HepG2 (cell line): ENCODE results near the gene STX5. TPM values are rescaled to one million over a fixed set of nuclear protein-coding genes. Genes with fewer than 3 reads are reported as not detected.

Experiments
- ATF7-NPFF ChIP-seq: sonication (generic); formaldehyde crosslinking; IDR thresholded peaks from 2 replicates; pipeline ENCODE4 v1.8.1; 2023; ENCODE audit warnings: mild to moderate bottlenecking, low read depth, missing genetic modification reagents, moderate library complexity
- BRF2 ChIP-seq: sonication (generic); formaldehyde crosslinking; IDR thresholded peaks from 2 replicates; pipeline ENCODE4 v1.8.1; 2022; ENCODE audit warnings: mild to moderate bottlenecking, missing genetic modification reagents
- CCDC6 ChIP-seq: sonication (generic); formaldehyde crosslinking; IDR thresholded peaks from 2 replicates; pipeline ENCODE4 v1.8.1; 2022; ENCODE audit warnings: mild to moderate bottlenecking, missing genetic modification reagents, moderate library complexity
- CREBL2 ChIP-seq: sonication (generic); formaldehyde crosslinking; IDR thresholded peaks from 2 replicates; pipeline ENCODE4 v1.8.1; 2023; ENCODE audit warnings: missing genetic modification reagents, mild to moderate bottlenecking, borderline replicate concordance
- CREM ChIP-seq, 2 experiments: sonication (generic) in 1 of 2; formaldehyde crosslinking in 1 of 2; IDR thresholded peaks; 2 replicates each; pipeline versions ENCODE4 v1.4.0 to v1.6.1; 2016 to 2020; ENCODE audit warnings: antibody characterized with exemption in 1 of 2, mild to moderate bottlenecking in 1 of 2, missing genetic modification reagents in 1 of 2
- FOXC1 ChIP-seq: sonication (generic); formaldehyde crosslinking; IDR thresholded peaks from 2 replicates; pipeline ENCODE4 v1.8.0; 2022; ENCODE audit warnings: mild to moderate bottlenecking, missing genetic modification reagents, borderline replicate concordance
- FOXM1 ChIP-seq: sonication (generic); formaldehyde crosslinking; IDR thresholded peaks from 2 replicates; pipeline ENCODE4 v1.5.0; 2020; ENCODE audit warnings: missing genetic modification reagents
- FOXP4 ChIP-seq: sonication (generic); formaldehyde crosslinking; IDR thresholded peaks from 2 replicates; pipeline ENCODE4 v1.4.0; 2020; ENCODE audit warnings: missing genetic modification reagents
- KLF9 ChIP-seq: IDR thresholded peaks from 2 replicates; pipeline ENCODE4 v1.6.1; 2016; ENCODE audit warnings: low read depth
- KMT2A ChIP-seq: sonication (generic); formaldehyde crosslinking; IDR thresholded peaks from 2 replicates; pipeline ENCODE4 v1.4.0; 2020; ENCODE audit warnings: missing genetic modification reagents
- KMT2B ChIP-seq: IDR thresholded peaks from 2 replicates; pipeline ENCODE4 v1.6.1; 2016; ENCODE audit warnings: missing genetic modification reagents, missing compliant biosample characterization
- MED8 ChIP-seq: sonication (generic); formaldehyde crosslinking; IDR thresholded peaks from 2 replicates; pipeline ENCODE4 v1.8.1; 2023; ENCODE audit warnings: mild to moderate bottlenecking, missing genetic modification reagents; ENCODE audit not compliant: insufficient replicate concordance
- NFATC3 ChIP-seq: sonication (generic); formaldehyde crosslinking; IDR thresholded peaks from 2 replicates; pipeline ENCODE4 v1.5.1; 2020; ENCODE audit warnings: mild to moderate bottlenecking, missing genetic modification reagents
- NR2F1 ChIP-seq, 2 experiments: fragments of 450-650 bp in 1 of 2; formaldehyde crosslinking in 1 of 2; IDR thresholded peaks; 2 replicates each; pipeline versions ENCODE4 v1.5.0 to v1.6.1; 2016 to 2020; ENCODE audit warnings: mild to moderate bottlenecking in 1 of 2, missing compliant biosample characterization in 1 of 2, missing genetic modification reagents in 1 of 2, moderate library complexity in 1 of 2
- POLR2A ChIP-seq, 2 experiments: IDR thresholded peaks; 2 replicates each; pipeline ENCODE4 v1.6.1; 2011; ENCODE audit warnings: low read depth in 2 of 2, low read length in 2 of 2, mild to moderate bottlenecking in 1 of 2, moderate library complexity in 1 of 2; ENCODE audit not compliant: insufficient read depth in 1 of 2
- POLR2G ChIP-seq: fragments of 200-400 bp; formaldehyde crosslinking; IDR thresholded peaks from 2 replicates; pipeline ENCODE4 v1.6.1; 2018; ENCODE audit warnings: mild to moderate bottlenecking, low read depth, low read length, moderate library complexity
- SOX13 ChIP-seq, 3 experiments: fragments of 450-650 bp in 1 of 3; sonication (generic) in 1 of 3; formaldehyde crosslinking in 1 of 3; IDR thresholded peaks in 2 of 3; conservative IDR thresholded peaks in 1 of 3; 2 replicates each; pipeline versions ENCODE4 v1.5.0 to v1.6.1; 2016 to 2020; ENCODE audit warnings: antibody characterized with exemption in 1 of 3, mild to moderate bottlenecking in 1 of 3, missing compliant biosample characterization in 1 of 3, missing genetic modification reagents in 1 of 3, moderate library complexity in 1 of 3
- TAF15 ChIP-seq: fragments of 200-400 bp; formaldehyde crosslinking; IDR thresholded peaks from one replicate; pipeline ENCODE4 v1.6.1; 2018; ENCODE audit warnings: mild to moderate bottlenecking, low read depth, low read length; ENCODE audit not compliant: poor library complexity, severe bottlenecking
- THAP11 ChIP-seq: IDR thresholded peaks from 2 replicates; pipeline ENCODE4 v1.6.1; 2016; ENCODE audit warnings: missing biosample characterization, missing genetic modification reagents
- ZBTB3 ChIP-seq: sonication (generic); formaldehyde crosslinking; IDR thresholded peaks from 2 replicates; pipeline ENCODE4 v1.4.0; 2020; ENCODE audit warnings: low read depth, mild to moderate bottlenecking, moderate library complexity, missing genetic modification reagents, borderline replicate concordance
- ZC3H4 ChIP-seq: sonication (generic); formaldehyde crosslinking; IDR thresholded peaks from 2 replicates; pipeline ENCODE4 v1.4.0; 2020; ENCODE audit warnings: missing genetic modification reagents, borderline replicate concordance
- ZKSCAN8 ChIP-seq: IDR thresholded peaks from 2 replicates; pipeline ENCODE4 v1.6.1; 2016; ENCODE audit warnings: borderline replicate concordance, missing genetic modification reagents, missing compliant biosample characterization
- ZNF180 ChIP-seq: sonication (generic); formaldehyde crosslinking; IDR thresholded peaks from 2 replicates; pipeline ENCODE4 v1.4.0; 2020; ENCODE audit warnings: low read depth, missing genetic modification reagents, borderline replicate concordance
- ZNF557 ChIP-seq: sonication (generic); formaldehyde crosslinking; IDR thresholded peaks from 2 replicates; pipeline ENCODE4 v1.4.0; 2020; ENCODE audit warnings: missing genetic modification reagents
- ZNF563 ChIP-seq: sonication (generic); formaldehyde crosslinking; IDR thresholded peaks from 2 replicates; pipeline ENCODE4 v1.8.0; 2022; ENCODE audit warnings: mild to moderate bottlenecking, moderate library complexity, missing genetic modification reagents
- ZNF615 ChIP-seq: sonication (generic); formaldehyde crosslinking; IDR thresholded peaks from 2 replicates; pipeline ENCODE4 v1.5.0; 2020; ENCODE audit warnings: mild to moderate bottlenecking, missing genetic modification reagents, borderline replicate concordance
- polyA plus RNA-seq, 8 experiments: library from polyadenylated mRNA; depleted of rRNA in 3 of 8; stranded (reverse) in 7 of 8; unstranded in 1 of 8; fragments of >200 nt; fragmentation: Illumina TruSeq in 4 of 8; extraction: Trizol in 4 of 8; gene quantifications; 2 replicates each; pipeline versions ENCODE4 v1.2.1 to v1.2.3, GENCODE V29; 2011 to 2016; ENCODE audit warnings: low read depth in 4 of 8, missing spikeins in 1 of 8, mixed read lengths in 1 of 8; ENCODE audit not compliant: insufficient read depth in 1 of 8
- total RNA-seq, 5 experiments: library from RNA; depleted of rRNA; stranded (reverse); fragments of >200 nt; fragmentation: Illumina TruSeq; extraction: Trizol; gene quantifications; 2 replicates each; pipeline ENCODE4 v1.2.3, GENCODE V29; 2016; ENCODE audit warnings: low read depth in 1 of 5

The STX5 gene
- total and polyA plus RNA-seq, 2 of the 13 experiments (the other 11 are each of a cell fraction or from before 2014, with no cell fraction given) = 26.9 to 30.0 TPM

- peak; percentile 86; the same call in 1 of the 2 replicates for TF ChIP-seq BRF2 (CRISPR knock-in tag)
- TF ChIP-seq THAP11 (CRISPR knock-in tag) = peak; percentile 91
- peak; percentile 92 for TF ChIP-seq KMT2B (CRISPR knock-in tag)
- peak; percentile 99 for TF ChIP-seq SOX13 (IDR thresholded peaks at IDR 0.05)
- peak; percentile 84 to 100 for TF ChIP-seq SOX13 (CRISPR knock-in tag; conservative IDR thresholded peaks at IDR 0.05 in 1 of 2, IDR thresholded peaks at IDR 0.05 in 1 of 2)
- peak; percentile 97 for TF ChIP-seq ZKSCAN8 (CRISPR knock-in tag)
- 0 out of 2 replicates have a peak, but pooled peaks have one; percentile 38 for TF ChIP-seq CREBL2 (CRISPR knock-in tag)
- TF ChIP-seq ATF7-NPFF (CRISPR knock-in tag) = peak; percentile 87; the same call in 1 of the 2 replicates
- peak; percentile 100 for TF ChIP-seq ZC3H4 (CRISPR knock-in tag)
- peak; percentile 99 to 100 for TF ChIP-seq POLR2A (IDR thresholded peaks at IDR 0.05; ENCODE audit: insufficient read depth in 1 of 2, low read depth in 2 of 2, low read length in 2 of 2)
- TF ChIP-seq ZBTB3 (CRISPR knock-in tag) = 0 out of 2 replicates have a peak, but pooled peaks have one; percentile 43
- peak; percentile 98; the same call in 1 of the 2 replicates for TF ChIP-seq ZNF615 (CRISPR knock-in tag)
- peak in 1 of 2 experiments; percentile 86; a peak in 2 of 4 replicates for TF ChIP-seq NR2F1 (CRISPR knock-in tag; IDR thresholded peaks at IDR 0.05)
- peak; percentile 87; the same call in 1 of the 2 replicates for TF ChIP-seq CCDC6 (CRISPR knock-in tag)
- peak; percentile 91 for TF ChIP-seq CREM (IDR thresholded peaks at IDR 0.05)
- TF ChIP-seq CREM (CRISPR knock-in tag; IDR thresholded peaks at IDR 0.05) = no peak
- TF ChIP-seq ZNF180 = peak; percentile 82; the same call in 1 of the 2 replicates
- 0 out of 2 replicates have a peak, but pooled peaks have one; percentile 35 for TF ChIP-seq ZNF563
- TF ChIP-seq FOXM1 (CRISPR knock-in tag) = peak; percentile 84; the same call in 1 of the 2 replicates
- TF ChIP-seq KMT2A = peak; percentile 89; the same call in 1 of the 2 replicates
- peak; percentile 100 for TF ChIP-seq POLR2G
- peak; percentile 100 for TF ChIP-seq MED8 (CRISPR knock-in tag)
- TF ChIP-seq KLF9 = peak; percentile 98
- no peak for TF ChIP-seq TAF15
- TF ChIP-seq FOXC1 (CRISPR knock-in tag) = no peak; the same call in 1 of the 2 replicates
- TF ChIP-seq ZNF557 = peak; percentile 82; the same call in 1 of the 2 replicates
- TF ChIP-seq FOXP4 = peak; percentile 75
- TF ChIP-seq NFATC3 (CRISPR knock-in tag) = no peak
Measured at GRCh38 chr11:62841361-62842170, 9.7 kb upstream of the STX5 start (continued).
